Osteocyte (in vitro differentiated cells): ENCODE results near the gene NOTCH1. TPM values are rescaled to one million over a fixed set of nuclear protein-coding genes. Genes with fewer than 3 reads are reported as not detected.

Experiments
- DNase-seq: peaks from one replicate; pipeline ENCODE4 v3.0.0; 2021; ENCODE audit warnings: mixed read lengths; ENCODE audit not compliant: unreplicated experiment; ENCODE audit errors: extremely low spot score
- H3K27ac Mint-ChIP-seq: one replicate; pipeline ENCODE4 v1.8.0; 2021; ENCODE audit warnings: mild to moderate bottlenecking, mixed read lengths; ENCODE audit not compliant: unreplicated experiment
- H3K27me3 Mint-ChIP-seq: one replicate; pipeline ENCODE4 v1.8.0; 2021; ENCODE audit warnings: mixed read lengths; ENCODE audit not compliant: unreplicated experiment
- H3K36me3 Mint-ChIP-seq: one replicate; pipeline ENCODE4 v1.8.0; 2021; ENCODE audit warnings: mixed read lengths; ENCODE audit not compliant: unreplicated experiment
- H3K4me1 Mint-ChIP-seq: one replicate; pipeline ENCODE4 v1.8.0; 2021; ENCODE audit warnings: mixed read lengths; ENCODE audit not compliant: unreplicated experiment
- H3K4me3 Mint-ChIP-seq: one replicate; pipeline ENCODE4 v1.8.0; 2021; ENCODE audit warnings: mild to moderate bottlenecking, moderate library complexity, mixed read lengths; ENCODE audit not compliant: unreplicated experiment
- H3K9me3 Mint-ChIP-seq: one replicate; pipeline ENCODE4 v1.8.0; 2021; ENCODE audit warnings: mixed read lengths; ENCODE audit not compliant: unreplicated experiment
- CTCF ChIP-seq: fragments of 200-600 bp; sonication (generic); IDR thresholded peaks from 2 replicates; pipeline ENCODE4 v1.5.0; 2021; ENCODE audit warnings: antibody characterized with exemption, mild to moderate bottlenecking, moderate library complexity
- total RNA-seq: library from RNA; stranded (reverse); gene quantifications from 2 replicates; pipeline ENCODE4 v1.2.1, GENCODE V29; 2021

NOTCH1 gene
- total RNA-seq, 1 donor from 2014 or later, result 44.9 TPM

- Mint-ChIP-seq H3K4me1 (no peaks in the 10 kb centered on the region), H3K9me3 (no peaks in the 10 kb centered on the region), H3K36me3 (peaks cover 12% of the 10 kb centered on the region), H3K27me3 (no peaks in the 10 kb centered on the region), H3K27ac (no peak overlapping the region), H3K4me3 (no peak overlapping the region)
- TF ChIP-seq CTCF, result no peak
- no peak for DNase-seq
Measured at GRCh38 chr9:136496181-136496580, 49.7 kb downstream of the NOTCH1 start.

- no peaks in the 10 kb centered on the region for H3K27me3 Mint-ChIP-seq
- H3K9me3 Mint-ChIP-seq, result no peaks in the 10 kb centered on the region
- no peak overlapping the region for H3K4me3 Mint-ChIP-seq
- H3K27ac Mint-ChIP-seq, result no peak overlapping the region
- no peak for DNase-seq
- TF ChIP-seq CTCF, result no peak
- H3K36me3 Mint-ChIP-seq, result peaks cover 9% of the 10 kb centered on the region
- no peaks in the 10 kb centered on the region for H3K4me1 Mint-ChIP-seq
Measured at GRCh38 chr9:136495238-136495800, 50.5 kb downstream of the NOTCH1 start.

GRCh38 chr9:136494531-136495215 is 51.2 kb downstream of the NOTCH1 start:
- Mint-ChIP-seq H3K27ac (no peak overlapping the region), H3K27me3 (no peaks in the 10 kb centered on the region), H3K4me1 (no peaks in the 10 kb centered on the region), H3K9me3 (no peaks in the 10 kb centered on the region), H3K36me3 (peaks cover 9% of the 10 kb centered on the region), H3K4me3 (no peak overlapping the region)
- TF ChIP-seq CTCF, result no peak
- DNase-seq, result no peak

- H3K36me3 Mint-ChIP-seq, result peaks cover 9% of the 10 kb centered on the region
- no peak overlapping the region for H3K4me3 Mint-ChIP-seq
- TF ChIP-seq CTCF, result no peak
- H3K27ac Mint-ChIP-seq, result no peak overlapping the region
- no peaks in the 10 kb centered on the region for H3K9me3 Mint-ChIP-seq
- no peaks in the 10 kb centered on the region for H3K27me3 Mint-ChIP-seq
- H3K4me1 Mint-ChIP-seq, result no peaks in the 10 kb centered on the region
- DNase-seq, result no peak
Measured at GRCh38 chr9:136494012-136494411, 51.8 kb downstream of the NOTCH1 start.

GRCh38 chr9:136493567-136493971 is 52.3 kb downstream of the NOTCH1 start:
- no peak for TF ChIP-seq CTCF
- no peaks in the 10 kb centered on the region for H3K27me3 Mint-ChIP-seq
- H3K4me1 Mint-ChIP-seq, result no peaks in the 10 kb centered on the region
- H3K27ac Mint-ChIP-seq, result no peak overlapping the region
- H3K36me3 Mint-ChIP-seq, result peaks cover 7% of the 10 kb centered on the region
- no peaks in the 10 kb centered on the region for H3K9me3 Mint-ChIP-seq
- H3K4me3 Mint-ChIP-seq, result no peak overlapping the region
- no peak for DNase-seq
